Neural progenitor cell (in vitro differentiated cells): Measurements from ENCODE around the gene EDN2.

Source experiments
- EZH2 ChIP-seq: fragments of 200-600 bp; sonication (generic); IDR thresholded peaks from 2 replicates; pipeline ENCODE4 v1.6.1; 2017; ENCODE audit warnings: antibody characterized with exemption, mild to moderate bottlenecking, moderate library complexity
- TF ChIP-seq, protein P1 (sequence below): fragments of 200-600 bp; sonication (generic); IDR thresholded peaks from 2 replicates; pipeline ENCODE4 v1.5.1; 2017; ENCODE audit warnings: antibody characterized with exemption, mild to moderate bottlenecking

DNA sequence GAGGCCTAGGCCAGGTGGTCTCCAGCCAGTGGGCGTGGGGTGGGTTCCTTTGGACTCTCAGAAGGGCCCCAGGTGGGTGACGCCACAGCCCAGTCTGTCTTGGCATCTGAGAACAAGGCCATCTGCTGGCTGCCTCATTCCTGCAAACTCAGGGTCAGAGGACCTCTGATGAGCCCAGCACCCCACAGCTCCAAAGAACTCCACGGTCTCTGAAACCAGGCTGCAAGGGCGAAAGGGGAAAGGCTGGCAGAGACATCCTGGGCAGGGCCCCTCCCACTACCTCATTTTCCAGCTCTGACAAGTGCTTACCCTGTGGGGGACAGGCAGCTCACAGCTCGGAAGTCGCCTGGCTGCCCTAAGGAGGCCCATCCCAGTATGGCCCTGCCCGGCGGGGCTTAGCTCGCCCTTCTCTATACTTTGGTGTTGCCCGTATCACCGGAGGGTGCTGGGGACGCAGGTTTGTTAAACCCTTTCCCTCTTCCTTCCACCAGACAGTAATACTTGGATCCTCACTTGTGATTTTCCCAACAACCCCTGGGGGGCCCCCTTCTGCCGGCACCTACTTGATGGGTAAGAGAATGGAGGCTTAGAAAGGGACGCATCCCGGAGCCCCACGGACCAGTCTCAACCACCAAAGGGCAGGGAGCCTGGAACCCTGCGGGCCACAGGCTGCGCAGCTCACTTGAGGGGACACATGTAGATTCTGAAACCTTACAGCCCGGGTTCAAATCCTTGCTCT lies 10.9 kb upstream of the EDN2 start:
- TF ChIP-seq, protein P1, sequence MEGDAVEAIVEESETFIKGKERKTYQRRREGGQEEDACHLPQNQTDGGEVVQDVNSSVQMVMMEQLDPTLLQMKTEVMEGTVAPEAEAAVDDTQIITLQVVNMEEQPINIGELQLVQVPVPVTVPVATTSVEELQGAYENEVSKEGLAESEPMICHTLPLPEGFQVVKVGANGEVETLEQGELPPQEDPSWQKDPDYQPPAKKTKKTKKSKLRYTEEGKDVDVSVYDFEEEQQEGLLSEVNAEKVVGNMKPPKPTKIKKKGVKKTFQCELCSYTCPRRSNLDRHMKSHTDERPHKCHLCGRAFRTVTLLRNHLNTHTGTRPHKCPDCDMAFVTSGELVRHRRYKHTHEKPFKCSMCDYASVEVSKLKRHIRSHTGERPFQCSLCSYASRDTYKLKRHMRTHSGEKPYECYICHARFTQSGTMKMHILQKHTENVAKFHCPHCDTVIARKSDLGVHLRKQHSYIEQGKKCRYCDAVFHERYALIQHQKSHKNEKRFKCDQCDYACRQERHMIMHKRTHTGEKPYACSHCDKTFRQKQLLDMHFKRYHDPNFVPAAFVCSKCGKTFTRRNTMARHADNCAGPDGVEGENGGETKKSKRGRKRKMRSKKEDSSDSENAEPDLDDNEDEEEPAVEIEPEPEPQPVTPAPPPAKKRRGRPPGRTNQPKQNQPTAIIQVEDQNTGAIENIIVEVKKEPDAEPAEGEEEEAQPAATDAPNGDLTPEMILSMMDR: peak; percentile 45
- TF ChIP-seq EZH2: no peak
